Measurements from ENCODE around the gene CCDC192.
A peak's percentile ranks its signal among the peaks of the same experiment; 100 is the strongest.
"Not testable (repeated sequence)": the region's sequence is repeated elsewhere in the genome, so short reads cannot be mapped to it uniquely, and the experiment has no call there.

CCDC192 gene

DNA sequence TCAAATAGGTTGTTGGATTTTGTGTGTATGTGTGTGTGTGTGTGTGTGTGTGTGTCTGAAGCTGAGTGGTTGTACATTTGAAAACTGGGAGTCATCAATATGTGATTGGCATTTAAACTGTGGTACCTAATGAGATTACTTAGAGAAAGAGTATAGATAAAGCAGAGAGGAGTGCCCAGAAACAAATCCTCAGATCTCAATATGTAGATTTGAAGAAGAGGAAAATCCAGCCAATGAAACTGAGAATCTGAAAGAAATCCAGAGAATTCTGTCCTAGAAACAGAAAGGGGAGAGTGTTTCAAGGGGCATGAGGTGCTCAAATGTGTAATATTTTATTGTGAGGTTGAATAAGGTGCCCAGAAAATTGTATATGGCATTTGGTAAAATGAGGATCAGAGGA is 66.2 kb downstream of the CCDC192 start:
- no peak for DNase-seq

DNA sequence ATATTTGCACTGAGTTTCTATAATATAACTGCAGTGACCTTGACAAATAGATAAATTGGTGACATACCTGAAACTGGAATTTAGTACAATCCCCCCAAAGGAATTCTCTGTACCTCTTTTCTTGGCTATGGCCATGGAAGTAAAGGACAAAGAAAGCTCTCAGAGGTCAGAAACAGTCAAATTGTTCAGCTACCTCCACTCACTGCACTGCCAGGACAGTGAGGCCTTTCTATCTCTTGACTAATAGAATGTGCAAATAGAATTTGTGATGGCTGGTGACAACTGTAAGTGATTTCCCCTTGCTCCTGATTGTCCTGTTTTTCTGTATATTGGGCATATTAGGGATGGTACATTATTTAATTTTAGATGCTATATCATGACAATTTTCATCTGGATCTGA is 67.1 kb downstream of the CCDC192 start:
- DNase-seq = no peak

DNA sequence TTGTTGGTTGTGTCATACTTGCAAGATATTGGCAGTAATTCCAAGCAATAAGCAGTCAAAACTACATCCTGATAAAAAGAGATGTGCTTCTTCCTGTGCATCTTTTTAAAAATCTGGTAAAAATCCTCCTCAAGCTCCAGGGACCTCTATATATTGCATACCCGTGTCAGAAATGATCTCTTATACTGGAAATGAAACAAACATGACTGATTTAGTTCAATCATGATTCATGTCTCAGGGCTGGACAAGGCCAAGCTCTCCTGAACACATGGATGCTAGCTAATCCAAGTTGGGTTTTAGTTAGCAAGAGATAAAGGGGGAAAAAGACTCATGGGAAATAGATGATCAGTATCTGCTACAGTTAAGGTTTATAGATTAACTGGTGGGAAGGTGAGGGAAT is 69.3 kb downstream of the CCDC192 start:
- no peak for DNase-seq

DNA sequence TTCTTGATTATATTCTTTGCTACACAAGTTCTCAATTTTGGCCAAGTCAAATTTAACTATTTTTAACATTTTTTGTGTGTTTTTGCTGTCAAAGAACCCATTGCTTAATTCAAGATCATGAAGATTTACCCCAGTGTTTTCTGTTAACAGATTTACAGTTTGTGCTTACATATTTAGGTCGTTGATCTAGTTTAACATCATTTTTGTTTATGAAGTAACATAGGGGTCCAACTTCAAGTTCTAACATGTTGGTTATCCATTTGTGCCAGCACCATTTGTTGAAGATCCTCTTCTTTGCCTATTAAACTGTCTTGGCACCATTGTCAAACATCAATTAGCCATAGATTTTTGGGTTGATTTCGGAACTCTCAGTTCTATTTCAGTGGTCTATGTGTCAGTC is 71.0 kb downstream of the CCDC192 start:
- DNase-seq = no peak

DNA sequence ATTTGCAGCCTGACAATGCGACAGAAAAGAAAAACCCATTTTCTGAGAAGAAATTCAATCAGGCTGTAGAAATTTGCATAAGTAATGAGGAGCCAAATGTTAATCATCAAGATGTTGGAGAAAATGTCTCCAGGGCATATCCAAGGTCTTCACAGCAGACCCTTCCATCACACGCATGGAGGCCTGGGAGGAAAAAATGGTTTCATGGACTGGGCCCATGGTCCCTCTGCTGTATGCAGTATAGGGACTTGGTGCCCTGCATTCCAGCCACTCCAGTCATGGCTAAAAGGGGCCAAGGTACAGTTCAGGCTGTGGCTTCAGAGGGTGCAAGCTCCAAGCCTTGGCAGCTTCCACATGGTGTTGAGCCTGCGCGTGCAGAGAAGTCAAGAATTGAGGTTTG is 73.3 kb downstream of the CCDC192 start:
- DNase-seq = no peak

DNA sequence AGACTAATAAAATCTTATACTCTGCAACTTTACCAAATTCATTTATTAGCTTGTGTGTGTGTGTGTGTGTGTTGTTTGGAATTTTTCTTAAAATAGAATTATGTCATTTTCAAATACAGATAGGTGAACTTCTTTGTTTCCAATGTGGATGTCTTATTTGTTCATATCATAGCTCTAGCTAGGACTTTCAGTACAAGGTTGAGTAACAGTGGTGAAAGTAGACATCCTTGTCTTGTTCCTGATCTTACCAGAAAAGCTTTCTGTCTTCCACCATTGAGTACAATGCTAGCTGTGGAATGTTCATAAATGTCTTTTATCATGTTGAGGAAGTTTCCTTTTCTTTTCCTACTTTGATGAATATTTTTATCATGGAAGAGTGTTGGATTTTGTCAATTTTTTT is 74.8 kb downstream of the CCDC192 start:
- DNase-seq = no peak

DNA sequence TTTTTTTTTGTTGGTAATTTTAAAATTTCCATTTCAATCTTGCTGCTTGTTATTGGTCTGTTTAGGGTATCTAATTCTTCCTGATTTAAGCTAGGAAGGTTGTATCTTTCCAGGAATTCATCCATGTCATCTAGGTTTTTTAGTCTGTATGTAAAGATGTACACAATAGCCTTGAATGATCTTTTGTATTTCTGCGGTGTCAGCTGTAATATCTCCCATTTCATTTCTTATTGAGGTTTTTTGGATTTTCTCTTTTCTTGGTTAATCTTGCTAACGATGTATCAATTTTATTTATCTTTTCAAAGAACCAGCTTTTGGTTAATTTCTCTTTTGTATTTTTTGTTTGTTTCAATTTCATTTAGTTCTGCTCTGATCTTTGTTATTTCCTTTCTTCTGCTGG is 79.3 kb downstream of the CCDC192 start:
- not testable (repeated sequence) for DNase-seq

DNA sequence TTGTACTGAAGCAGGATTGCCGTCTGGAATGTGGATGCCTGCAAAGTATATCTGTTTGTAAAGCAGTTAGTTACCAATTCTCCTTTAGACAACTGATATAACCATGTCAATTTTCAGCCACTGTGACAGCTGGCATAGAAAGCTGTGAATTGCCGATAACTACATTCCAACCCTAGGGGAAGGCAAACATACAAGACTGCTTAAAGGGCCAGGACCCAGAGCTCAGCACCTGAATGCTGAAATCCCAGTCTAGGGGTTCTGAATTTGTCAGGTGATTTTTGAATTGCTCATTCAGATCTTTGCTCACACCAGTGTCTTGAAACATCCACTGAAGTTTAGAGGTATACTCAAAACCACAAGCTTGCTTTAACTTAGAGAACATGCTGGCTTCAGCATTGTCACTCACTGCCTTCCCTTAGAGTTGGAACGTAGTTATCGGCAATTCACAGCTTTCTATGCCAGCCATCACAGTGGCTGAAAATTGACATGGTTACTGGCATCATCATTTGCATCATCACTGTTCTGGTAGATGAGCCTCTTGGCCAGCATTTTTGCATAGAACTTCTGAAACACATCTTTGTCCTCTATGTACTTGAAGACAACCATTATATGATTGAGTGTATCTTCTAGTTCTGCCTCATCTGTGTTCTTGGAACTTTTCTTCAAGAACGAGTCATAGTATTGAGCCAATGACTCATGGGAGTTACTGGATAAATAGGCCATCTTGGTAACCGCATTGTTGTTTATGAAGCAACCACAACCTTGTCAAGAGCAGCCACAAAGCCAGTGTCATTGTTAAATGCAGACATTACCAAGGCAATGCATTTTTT is 82.1 kb downstream of the CCDC192 start:
- peak; percentile 87 for DNase-seq

DNA sequence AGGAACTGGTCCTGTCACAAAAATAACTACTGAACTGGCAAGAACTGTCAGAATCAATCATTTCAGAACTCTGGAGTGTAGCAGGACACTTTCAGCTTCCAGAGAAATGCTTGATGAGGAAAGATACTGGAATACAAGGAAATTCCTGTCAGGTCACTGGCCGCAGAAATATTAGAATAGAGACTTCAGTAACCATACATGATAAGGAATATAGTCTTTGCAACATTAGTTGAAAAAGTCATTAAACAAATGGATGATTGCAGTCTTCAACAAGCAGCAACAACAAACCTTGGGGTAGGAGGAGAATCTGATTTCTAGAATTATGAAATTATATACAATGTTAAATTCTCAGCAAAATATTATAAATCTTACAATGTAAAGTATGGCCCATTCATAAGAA is 88.2 kb downstream of the CCDC192 start:
- DNase-seq = no peak

DNA sequence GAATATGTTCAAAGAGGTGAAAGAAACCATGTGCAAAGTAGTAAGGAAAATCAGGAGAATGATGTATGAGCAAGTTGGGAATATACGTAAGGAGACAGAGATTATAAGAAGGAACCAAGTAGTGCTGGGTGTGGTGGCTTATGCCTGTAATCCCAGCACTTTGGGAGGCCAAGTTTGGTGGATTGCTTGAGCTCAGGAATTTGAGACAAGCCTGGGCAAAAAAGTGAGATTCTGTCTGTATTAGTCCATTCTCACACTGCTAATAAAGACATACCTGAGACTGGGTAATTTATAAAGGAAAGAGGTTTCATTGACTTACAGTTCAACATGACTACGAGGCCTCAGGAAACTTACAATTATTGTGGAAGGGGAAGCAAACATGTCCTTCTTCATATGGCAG is 88.7 kb downstream of the CCDC192 start:
- DNase-seq = not testable (repeated sequence)

DNA sequence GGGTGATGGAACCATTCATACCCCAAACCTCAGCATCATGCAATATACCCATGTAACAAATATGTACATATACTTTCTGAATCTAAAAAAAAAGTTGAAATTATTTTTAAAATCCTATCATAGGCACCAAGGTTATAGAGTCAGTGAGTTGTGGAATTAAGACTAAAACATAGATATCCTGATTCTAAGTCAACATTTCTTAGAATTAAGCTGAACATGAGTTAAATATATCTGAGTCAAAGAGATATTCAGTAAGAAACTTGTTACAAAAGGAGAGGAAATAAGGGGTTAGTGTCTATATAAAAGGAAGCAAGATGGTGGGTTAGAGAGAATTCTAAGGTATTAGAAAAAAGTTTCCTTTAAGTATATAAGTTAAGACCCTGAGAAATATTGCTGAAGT is 89.9 kb downstream of the CCDC192 start:
- no peak for DNase-seq

DNA sequence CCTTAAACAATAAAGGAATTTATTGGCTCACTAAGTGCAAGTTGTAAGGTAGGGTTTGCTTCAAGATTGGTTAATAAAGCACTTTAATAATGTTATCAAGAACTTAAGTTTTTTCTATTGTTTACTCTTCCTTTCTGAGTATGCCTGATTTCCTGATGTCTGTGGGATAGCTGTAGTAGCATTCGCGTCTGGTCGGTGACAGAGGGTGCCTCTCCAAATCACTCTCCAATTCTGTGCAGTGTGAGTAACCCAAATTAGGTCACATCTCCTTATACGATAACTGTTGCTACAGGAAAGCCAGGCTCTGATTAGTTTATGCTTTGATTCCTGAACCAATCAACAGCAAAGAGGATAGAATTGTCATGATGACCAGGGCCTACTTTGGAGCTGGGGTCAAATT is 90.7 kb downstream of the CCDC192 start:
- DNase-seq = no peak

DNA sequence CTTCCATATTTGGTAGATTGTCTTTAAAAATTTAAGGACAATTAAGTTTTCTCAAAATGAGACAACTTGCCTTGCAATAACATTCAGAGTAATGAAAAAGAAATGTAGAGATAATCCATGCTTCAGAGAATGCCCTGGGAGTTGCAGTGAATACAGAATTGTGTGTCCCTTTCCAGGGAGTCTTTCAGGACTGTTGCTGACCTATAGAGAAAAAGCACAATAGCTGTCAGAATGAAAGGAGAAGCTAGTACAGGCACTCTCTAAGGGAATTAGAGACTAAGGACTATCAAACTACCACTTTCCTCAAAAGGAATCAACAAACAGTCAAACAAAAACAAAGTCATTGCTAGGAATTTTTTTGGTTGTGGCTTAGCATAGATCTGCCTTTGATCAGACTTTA is 93.0 kb downstream of the CCDC192 start:
- no peak for DNase-seq

DNA sequence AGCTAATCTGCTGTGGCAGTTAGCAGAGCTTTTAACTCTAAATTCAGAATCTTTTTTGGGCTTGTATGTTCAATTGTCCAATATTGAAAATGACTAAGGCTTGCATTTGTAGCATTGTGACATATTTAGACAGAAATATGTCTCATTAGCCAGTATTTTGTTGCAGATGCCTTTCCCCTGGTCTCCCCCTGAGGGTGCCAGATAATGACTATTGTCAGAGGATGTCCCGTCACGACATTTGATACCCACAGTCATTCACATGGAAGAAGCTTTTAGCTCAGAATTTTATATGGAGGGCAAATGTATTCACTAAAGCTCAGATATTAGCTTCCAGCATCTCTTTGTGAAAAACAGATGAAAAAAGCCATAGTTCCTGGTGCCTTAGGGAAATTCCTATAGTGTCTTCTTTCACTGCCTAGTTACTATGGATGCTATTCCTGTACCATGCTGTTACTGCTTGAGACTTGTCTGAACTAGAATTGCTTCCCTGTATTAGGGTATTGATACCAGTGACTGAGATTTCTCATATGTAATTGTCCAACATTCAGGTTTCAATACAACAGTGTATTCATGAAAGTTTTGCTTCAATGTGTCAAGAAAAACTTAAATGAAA is 96.2 kb downstream of the CCDC192 start:
- no peak for DNase-seq

DNA sequence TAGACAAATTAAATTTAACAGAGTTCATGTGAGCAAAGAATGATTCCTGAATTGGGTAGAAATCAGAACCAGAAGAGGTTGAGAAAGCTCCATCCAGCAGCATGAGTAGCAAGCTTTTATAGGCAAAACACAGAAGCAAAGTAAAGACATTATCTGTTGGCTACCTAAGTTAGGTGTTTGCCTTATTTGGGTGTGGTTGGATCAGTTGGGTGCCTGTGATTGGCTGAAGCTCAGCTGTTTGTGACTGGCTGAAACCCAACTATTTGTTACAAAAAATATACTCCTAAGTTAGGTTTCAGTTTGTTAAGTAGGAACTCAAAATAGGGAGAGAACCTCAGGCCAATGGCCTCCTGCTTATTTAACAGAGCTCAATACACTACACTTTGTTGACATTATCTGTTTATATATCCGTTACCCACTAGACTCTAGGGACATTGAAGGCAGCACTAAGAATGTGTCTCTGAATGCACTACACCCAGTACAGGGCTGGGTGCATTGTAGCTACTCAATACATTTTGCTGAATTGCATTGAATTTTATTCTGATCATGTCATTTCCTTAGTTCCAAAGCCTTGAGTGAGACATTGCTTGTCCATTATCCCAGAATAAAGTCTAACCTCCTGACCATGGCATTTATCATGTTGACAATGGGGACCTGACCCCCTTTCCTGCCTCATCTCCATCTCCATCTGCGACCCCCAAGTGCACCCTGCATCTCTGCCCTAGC is 98.7 kb downstream of the CCDC192 start:
- peak; percentile 65 for DNase-seq

DNA sequence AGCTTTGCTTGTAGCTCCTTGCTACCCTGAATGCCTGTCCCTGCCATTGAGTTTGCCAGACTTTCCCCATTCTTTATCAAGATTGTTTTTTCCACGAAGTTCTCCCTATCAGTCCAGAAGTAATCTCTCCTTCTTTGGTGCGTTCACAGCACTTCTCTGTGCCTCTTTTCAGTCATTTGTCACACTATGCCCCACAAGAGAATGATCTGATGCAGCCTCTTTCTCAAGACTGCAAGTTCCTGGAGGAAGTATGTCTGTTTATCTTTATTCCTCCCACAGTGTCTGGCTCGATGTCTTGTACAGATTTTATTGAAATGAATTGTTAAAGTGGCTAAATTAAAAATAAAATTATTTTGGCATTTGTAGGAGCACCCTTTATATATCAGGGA is 99.3 kb downstream of the CCDC192 start:
- DNase-seq = no peak

DNA sequence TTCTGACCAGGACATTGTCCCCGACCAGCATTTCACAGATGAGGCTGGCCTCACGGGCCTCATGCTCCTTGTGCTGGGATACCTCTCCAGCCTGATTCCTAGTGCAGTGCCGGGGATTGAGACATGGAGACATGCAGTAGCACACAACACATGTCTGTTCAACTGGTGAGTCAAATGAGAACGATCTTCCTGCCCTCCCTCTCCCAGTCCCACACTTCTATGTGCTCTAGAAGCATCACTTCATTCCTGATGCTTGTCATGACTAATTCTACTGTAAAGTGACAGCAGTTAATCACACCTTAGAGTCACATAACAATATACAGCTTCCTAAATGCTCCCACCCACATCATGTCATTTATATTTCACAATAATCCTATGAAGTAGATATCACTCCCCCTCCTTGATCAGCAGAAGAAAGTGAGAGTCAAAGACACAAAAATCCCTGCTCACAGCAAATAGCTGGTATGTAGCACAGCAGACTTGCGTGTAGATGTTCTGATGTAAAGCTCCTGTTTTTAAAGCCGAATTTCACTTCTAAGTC is 101.8 kb downstream of the CCDC192 start:
- DNase-seq = peak; percentile 57

DNA sequence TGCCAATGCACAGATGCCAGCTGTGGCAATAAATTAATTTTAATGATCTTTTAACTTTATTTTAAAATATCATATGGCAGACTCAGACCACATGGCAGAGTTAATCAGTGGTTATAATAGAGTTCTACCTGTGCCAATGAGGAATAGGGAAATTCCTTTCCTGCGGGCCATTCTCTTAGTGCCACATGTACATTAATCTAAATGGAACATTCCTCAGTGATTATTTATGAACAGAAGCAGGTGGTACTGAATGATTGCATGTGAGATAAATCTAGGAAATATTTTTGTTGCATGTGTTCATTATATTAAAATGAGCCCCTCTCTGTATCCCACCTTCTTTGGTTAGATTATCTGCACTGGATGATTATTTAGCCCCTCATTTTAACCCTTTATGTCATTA is 102.3 kb downstream of the CCDC192 start:
- DNase-seq = no peak

DNA sequence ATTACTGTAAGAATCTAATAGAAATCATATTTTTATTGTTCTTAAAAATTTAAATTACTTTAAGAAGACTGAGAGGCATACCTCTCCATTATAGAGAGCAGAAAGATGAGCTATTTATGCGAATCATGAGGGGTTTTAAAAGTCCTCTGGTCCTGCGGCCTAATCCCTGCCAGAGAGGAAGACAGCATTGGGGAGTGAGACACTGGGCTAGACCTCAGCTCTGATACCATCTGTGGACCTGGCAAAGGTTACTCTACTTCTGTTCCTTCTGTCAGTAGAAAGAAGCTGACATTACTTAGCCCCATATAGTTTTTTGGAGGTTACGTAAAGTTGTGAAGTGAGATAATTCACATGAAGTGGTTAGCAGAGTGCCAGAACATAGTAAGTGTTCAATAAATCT is 103.6 kb downstream of the CCDC192 start:
- no peak for DNase-seq

DNA sequence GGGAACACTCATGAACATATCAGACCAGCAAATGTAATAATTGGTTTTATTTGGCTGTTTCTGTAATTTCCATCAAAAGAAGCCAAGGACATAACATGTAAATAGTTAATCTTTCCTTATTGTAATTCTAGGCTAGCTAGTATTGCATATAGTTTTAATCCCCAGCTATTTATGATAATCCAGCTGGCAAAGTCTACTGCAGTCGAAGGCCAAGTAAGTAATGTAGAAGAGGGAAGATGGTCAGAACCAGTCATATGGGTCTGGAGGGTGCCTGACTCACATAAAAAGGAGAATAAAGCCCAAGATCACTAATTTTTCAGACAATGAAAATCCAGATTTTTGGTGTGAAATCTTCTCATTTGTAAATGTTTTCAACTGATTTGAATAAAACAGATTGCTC is 106.3 kb downstream of the CCDC192 start:
- DNase-seq = no peak

DNA sequence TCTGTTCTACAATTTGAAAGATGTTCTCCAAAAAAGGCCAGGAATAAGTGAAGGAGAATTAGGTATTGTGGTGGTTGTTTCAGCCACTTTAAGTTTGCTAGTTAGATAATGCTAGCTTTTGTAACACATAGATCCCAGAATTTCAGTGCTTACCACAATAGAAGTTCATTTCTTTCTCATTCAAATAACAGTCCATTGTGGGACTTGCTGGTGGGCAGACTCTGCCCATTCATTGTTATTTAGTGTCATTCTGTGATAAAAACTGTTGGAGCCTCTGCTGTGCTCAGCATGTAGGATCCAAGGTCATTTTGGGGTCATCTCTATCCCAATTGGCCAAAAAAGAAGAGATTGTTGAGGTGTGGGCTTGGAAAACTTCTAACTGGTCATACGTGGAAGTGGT is 106.8 kb downstream of the CCDC192 start:
- no peak for DNase-seq

DNA sequence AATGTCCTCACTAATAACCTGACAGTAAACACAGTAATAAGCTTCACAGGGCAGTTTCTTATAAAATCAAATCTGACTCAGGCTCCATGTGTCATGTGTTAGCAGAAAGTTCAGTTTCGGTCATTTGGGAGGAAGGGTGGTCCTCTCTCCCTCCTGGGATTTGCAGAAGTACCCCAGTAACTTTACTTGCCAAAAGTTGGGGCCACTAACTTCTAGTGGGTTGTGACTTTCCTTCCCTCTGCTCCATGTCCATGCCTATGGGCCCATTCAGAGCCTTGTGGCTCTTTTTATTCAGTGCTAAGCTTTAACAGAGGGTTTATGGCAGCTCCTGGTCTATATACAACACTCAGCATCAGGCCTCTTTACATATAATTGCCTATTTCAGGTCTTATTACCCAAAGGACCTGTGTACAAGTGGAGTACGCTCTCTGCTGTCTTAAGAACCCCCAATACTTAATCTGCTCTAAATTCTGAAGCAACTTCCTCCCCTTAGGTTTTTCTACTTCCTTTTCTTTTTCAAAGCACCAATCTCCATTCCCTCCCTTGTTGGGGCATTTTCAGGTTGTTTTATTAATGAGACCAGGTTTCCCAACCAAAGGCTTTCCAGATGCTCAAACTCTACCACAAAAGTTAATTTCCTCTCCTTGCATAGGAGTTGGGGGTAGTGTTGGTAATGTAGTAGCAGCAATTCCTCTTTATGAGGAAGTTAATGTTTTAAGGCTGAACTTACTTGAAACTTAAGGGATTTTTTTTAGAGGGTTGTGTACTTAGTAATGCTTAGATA is 107.7 kb downstream of the CCDC192 start:
- DNase-seq = no peak

DNA sequence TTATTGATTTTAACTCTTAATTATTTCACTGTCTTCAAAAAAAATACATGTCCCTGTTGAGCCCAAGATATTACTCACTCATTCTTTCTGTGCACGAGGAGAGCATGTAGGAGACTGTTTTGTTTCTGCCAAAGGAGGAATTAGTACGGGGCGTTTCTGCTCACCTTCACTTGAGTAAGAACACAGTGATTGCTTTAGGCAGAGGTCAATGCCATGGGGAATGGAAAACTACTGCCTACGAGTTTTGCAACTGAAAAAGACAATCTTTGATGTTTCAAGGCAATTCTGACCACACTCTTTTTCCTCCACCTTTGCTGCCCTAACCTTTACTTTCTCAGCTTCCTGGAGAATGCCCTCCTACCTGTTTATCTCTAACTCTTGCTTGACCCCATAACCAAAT is 109.4 kb downstream of the CCDC192 start:
- DNase-seq = no peak

All from fibroblast of skin of right quadriceps (primary cell).